Retinal pigment epithelial cell (primary cell): ENCODE data around the gene MCFD2.
"Not testable (repeated sequence)": the region's sequence is repeated elsewhere in the genome, so short reads cannot be mapped to it uniquely, and the experiment has no call there.

Source experiments
- DNase-seq: peaks from one replicate; pipeline ENCODE4 v3.0.0-alpha.2; 2010; ENCODE audit warnings: low read depth
- H3K4me3 ChIP-seq: 2 replicates; pipeline ENCODE4 v1.5.1; 2011; ENCODE audit warnings: mild to moderate bottlenecking, low read length, control low read depth, moderate library complexity
- CTCF ChIP-seq: conservative IDR thresholded peaks from 2 replicates; pipeline ENCODE4 v1.5.1; 2011; ENCODE audit warnings: low read depth, low read length, control low read depth, inconsistent platforms

MCFD2 gene

GRCh38 chr2:46914578-46915230 lies 902 bp downstream of the MCFD2 start:
- DNase-seq: no peak
- peak overlapping the region; percentile 91 for H3K4me3 ChIP-seq
- no peak for TF ChIP-seq CTCF

- peak overlapping the region; percentile 91 for H3K4me3 ChIP-seq
- no peak for DNase-seq
- peak; percentile 5 for TF ChIP-seq CTCF
These were observed 1.9 kb downstream of the MCFD2 start for GRCh38 chr2:46913471-46914381.

GRCh38 chr2:46909771-46910419 lies 5.7 kb downstream of the MCFD2 start:
- H3K4me3 ChIP-seq: no peak overlapping the region
- DNase-seq: peak; percentile 48

GRCh38 chr2:46909150-46909549 lies 6.5 kb downstream of the MCFD2 start:
- DNase-seq: no peak
- no peak for TF ChIP-seq CTCF
- H3K4me3 ChIP-seq: no peak overlapping the region

More at GRCh38 chr2:46909771-46910419, 5.7 kb downstream of the MCFD2 start:
- TF ChIP-seq CTCF: no peak

- DNase-seq, H3K4me3 ChIP-seq: not testable (repeated sequence)
These were observed 10.5 kb downstream of the MCFD2 start for GRCh38 chr2:46904908-46905678.

GRCh38 chr2:46902980-46903379 lies 12.6 kb downstream of the MCFD2 start:
- H3K4me3 ChIP-seq, DNase-seq: not testable (repeated sequence)

GRCh38 chr2:46902465-46902864 lies 13.1 kb downstream of the MCFD2 start:
- no peak overlapping the region for H3K4me3 ChIP-seq
- DNase-seq: no peak
- TF ChIP-seq CTCF: no peak
